HCT116 (cell line): ENCODE measurements around the gene PTMS. TPM values are rescaled to one million over a fixed set of nuclear protein-coding genes. Genes with fewer than 3 reads are reported as not detected.

Experiments used
- ATAC-seq: fragments of 200-7000 bp; cut with Tn5 transposase; 2 replicates; pipeline ENCODE4 v1.9.1; 2020; ENCODE audit warnings: mild to moderate bottlenecking, moderate library complexity
- BruUV-seq: library from RNA; stranded (reverse); fragments of 400-500 nt; replicated peaks from 2 replicates; lab custom pipeline; 2021; lab: Mats Ljungman, UMichigan
- CTCF ChIA-PET: fragments of 300-600 bp; sonication (Branson Sonifier 250); formaldehyde crosslinking; loops from one replicate; lab custom pipeline; 2021; ENCODE audit warnings: antibody characterized with exemption; lab: Charles Lee
- POLR2A ChIA-PET: fragments of 300-600, 350-600 bp; sonication (Branson Sonifier 250); formaldehyde crosslinking; loops from one replicate; lab custom pipeline; 2021; ENCODE audit warnings: antibody characterized with exemption; lab: Charles Lee
- RAD21 ChIA-PET, 2 experiments: fragments of 300-600 bp; sonication (Branson Sonifier 250); formaldehyde crosslinking; loops; one replicate each; lab custom pipeline; 2023; ENCODE audit warnings: low total read pairs in 2 of 2; ENCODE audit not compliant: uncharacterized antibody in 2 of 2, unreplicated experiment in 2 of 2, low non-redundant PET in 1 of 2; lab: Charles Lee
- DNase-seq: peaks from one replicate; pipeline ENCODE4 v3.0.0-alpha.2; 2010; ENCODE audit warnings: low read depth, low spot score
- H2AFZ ChIP-seq: fragments of 200-600 bp; shearing (Covaris generic), sonication (generic); 2 replicates; pipeline ENCODE4 v1.6.1; 2017; ENCODE audit warnings: low read depth, mixed run types, mixed read lengths, antibody characterized with exemption, low read length; ENCODE audit not compliant: poor library complexity, severe bottlenecking
- H3K27ac ChIP-seq: 2 replicates; pipeline ENCODE4 v1.5.1; 2012; ENCODE audit warnings: low read depth, low read length
- H3K27me3 ChIP-seq: fragments of 200-600 bp; sonication (generic); 2 replicates; pipeline ENCODE4 v1.6.1; 2016; ENCODE audit warnings: mixed run types, low read length, mixed read lengths; ENCODE audit not compliant: insufficient read depth
- H3K36me3 ChIP-seq, 2 experiments: fragments of 200-500 bp in 1 of 2; fragments of 200-600 bp in 1 of 2; sonication (Bioruptor generic) in 1 of 2; sonication (generic) in 1 of 2; 2 replicates each; pipeline versions ENCODE4 v1.5.1 to v1.6.1; 2014 to 2016; ENCODE audit warnings: low read length in 2 of 2, inconsistent platforms in 1 of 2, mixed read lengths in 1 of 2, mixed run types in 1 of 2; ENCODE audit not compliant: insufficient read depth in 2 of 2, control insufficient read depth in 1 of 2
- H3K4me1 ChIP-seq, 2 experiments: fragments of 200-600 bp in 1 of 2; sonication (generic) in 1 of 2; 2 replicates each; pipeline versions ENCODE4 v1.5.1 to v1.6.1; 2012 to 2017; ENCODE audit warnings: low read length in 2 of 2, inconsistent platforms in 1 of 2, mild to moderate bottlenecking in 1 of 2, mixed read lengths in 1 of 2, mixed run types in 1 of 2, moderate library complexity in 1 of 2; ENCODE audit not compliant: insufficient read depth in 2 of 2, control insufficient read depth in 1 of 2
- H3K4me2 ChIP-seq: fragments of 200-600 bp; sonication (generic); 2 replicates; pipeline ENCODE4 v1.6.1; 2017; ENCODE audit warnings: mixed run types, low read length, mixed read lengths
- H3K4me3 ChIP-seq, 2 experiments: fragments of 200-600 bp in 1 of 2; sonication (generic) in 1 of 2; replicated peaks in 1 of 2; 2 replicates each; pipeline ENCODE4 v1.5.1; 2011 to 2016; ENCODE audit warnings: low read length in 2 of 2, control low read depth in 1 of 2, low read depth in 1 of 2, mild to moderate bottlenecking in 1 of 2, mixed read lengths in 1 of 2, mixed run types in 1 of 2
- H3K79me2 ChIP-seq: fragments of 200-600 bp; sonication (generic); 2 replicates; pipeline ENCODE4 v1.6.1; 2017; ENCODE audit warnings: mild to moderate bottlenecking, mixed run types, low read length, moderate library complexity, mixed read lengths; ENCODE audit not compliant: insufficient read depth
- H3K9ac ChIP-seq: fragments of 200-600 bp; sonication (generic); 2 replicates; pipeline ENCODE4 v1.6.1; 2016; ENCODE audit warnings: low read length, mixed read lengths
- H3K9me2 ChIP-seq: fragments of 200-600 bp; sonication (generic), shearing (Covaris generic); 2 replicates; pipeline ENCODE4 v1.6.1; 2017; ENCODE audit warnings: mixed run types, mild to moderate bottlenecking, moderate library complexity; ENCODE audit not compliant: insufficient read depth
- H3K9me3 ChIP-seq, 2 experiments: fragments of 200-500 bp in 1 of 2; fragments of 200-600 bp in 1 of 2; sonication (Bioruptor generic) in 1 of 2; sonication (generic) in 1 of 2; 2 replicates each; pipeline ENCODE4 v1.6.1; 2014 to 2017; ENCODE audit warnings: low read length in 2 of 2, mixed read lengths in 2 of 2, inconsistent platforms in 1 of 2, low read depth in 1 of 2, mild to moderate bottlenecking in 1 of 2, mixed run types in 1 of 2, moderate library complexity in 1 of 2; ENCODE audit not compliant: control insufficient read depth in 1 of 2, insufficient read depth in 1 of 2
- H4K20me1 ChIP-seq: fragments of 200-600 bp; sonication (generic), shearing (Covaris generic); 2 replicates; pipeline ENCODE4 v1.6.1; 2017; ENCODE audit warnings: mixed run types, mild to moderate bottlenecking, moderate library complexity; ENCODE audit not compliant: insufficient read depth
- ELF1 ChIP-seq: IDR thresholded peaks from 2 replicates; pipeline ENCODE4 v1.6.1; 2012; ENCODE audit warnings: low read depth, borderline replicate concordance
- EZH2 ChIP-seq: fragments of 200-600 bp; sonication (generic); IDR thresholded peaks from 2 replicates; pipeline ENCODE4 v1.6.1; 2017; ENCODE audit warnings: antibody characterized with exemption, mixed run types
- FOSL1 ChIP-seq: IDR thresholded peaks from 2 replicates; pipeline ENCODE4 v1.6.1; 2012; ENCODE audit warnings: low read depth
- JUND ChIP-seq: IDR thresholded peaks from 2 replicates; pipeline ENCODE4 v1.6.1; 2012
- RAD21 ChIP-seq: IDR thresholded peaks from 2 replicates; pipeline ENCODE4 v1.6.1; 2012; ENCODE audit warnings: low read depth, mild to moderate bottlenecking
- SP1 ChIP-seq: IDR thresholded peaks from 2 replicates; pipeline ENCODE4 v1.6.1; 2012; ENCODE audit warnings: low read depth
- SRF ChIP-seq: IDR thresholded peaks from 2 replicates; pipeline ENCODE4 v1.6.1; 2012; ENCODE audit warnings: low read depth
- YY1 ChIP-seq: IDR thresholded peaks from 2 replicates; pipeline ENCODE4 v1.6.1; 2011; ENCODE audit warnings: low read length, low read depth, moderate library complexity, mild to moderate bottlenecking; ENCODE audit not compliant: insufficient replicate concordance; ENCODE audit errors: extremely low read depth
- intact Hi-C: fragments of 100-400 bp; cut with micrococcal nuclease; formaldehyde crosslinking; loops from 2 replicates; pipeline ENCODE4 v1.10.0; 2022
- total RNA-seq: library from RNA; stranded (reverse); gene quantifications from one replicate; pipeline ENCODE4 v1.2.1, GENCODE V29; 2021; ENCODE audit not compliant: unreplicated experiment
- TF ChIP-seq, protein P1 (sequence below): IDR thresholded peaks from 2 replicates; pipeline ENCODE4 v1.6.1; 2012
- TF ChIP-seq, protein P2 (sequence below), 3 experiments: fragments of 200-600 bp in 1 of 3; sonication (generic) in 1 of 3; IDR thresholded peaks in 2 of 3; conservative IDR thresholded peaks in 1 of 3; 2 replicates each; pipeline ENCODE4 v1.5.1; 2012 to 2017; ENCODE audit warnings: low read depth in 2 of 3, low read length in 2 of 3, antibody characterized with exemption in 1 of 3, borderline replicate concordance in 1 of 3, control low read depth in 1 of 3, mild to moderate bottlenecking in 1 of 3, mixed read lengths in 1 of 3, mixed run types in 1 of 3, moderate library complexity in 1 of 3; ENCODE audit not compliant: insufficient read depth in 1 of 3

PTMS gene
- total RNA-seq, 1 experiment from 2014 or later = 494 TPM

DNA sequence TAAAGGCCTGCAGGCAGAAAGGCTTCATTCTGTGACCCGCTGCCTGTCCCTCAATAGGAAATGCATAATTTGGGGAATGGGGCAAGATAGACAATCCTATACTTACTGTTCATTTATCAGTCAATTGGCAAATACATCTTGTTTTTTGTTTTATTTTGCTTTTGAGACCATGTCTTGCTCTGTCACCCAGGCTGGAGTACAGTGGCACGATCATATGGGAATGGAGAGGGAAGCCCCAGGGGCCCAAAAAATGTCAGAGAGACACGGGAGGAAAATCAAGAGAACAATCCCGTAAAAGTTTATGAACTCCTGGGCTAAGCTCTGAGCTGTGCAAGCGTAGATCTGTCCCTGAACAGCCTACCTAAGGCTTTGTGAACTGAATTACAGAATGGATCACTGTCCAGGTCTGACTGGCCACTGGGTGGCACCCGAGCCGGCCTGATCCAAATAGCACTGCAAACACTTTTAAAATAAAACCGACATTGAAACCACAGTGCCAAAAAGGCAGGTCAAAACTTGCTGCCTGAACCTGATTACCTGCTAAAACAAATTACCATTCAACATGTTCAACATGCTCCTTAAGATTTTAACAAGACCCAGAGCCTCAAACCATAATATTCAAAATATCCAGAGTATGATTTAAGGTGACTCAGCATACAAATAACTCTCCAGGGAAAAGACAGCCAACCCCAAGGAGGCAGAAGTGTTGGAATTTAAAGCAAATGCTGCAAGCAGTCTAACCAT, 30.5 kb upstream of the PTMS start:
- TF ChIP-seq SP1 = no peak; the same call in 1 of the 2 replicates
- TF ChIP-seq YY1 = no peak
- TF ChIP-seq, protein P1, sequence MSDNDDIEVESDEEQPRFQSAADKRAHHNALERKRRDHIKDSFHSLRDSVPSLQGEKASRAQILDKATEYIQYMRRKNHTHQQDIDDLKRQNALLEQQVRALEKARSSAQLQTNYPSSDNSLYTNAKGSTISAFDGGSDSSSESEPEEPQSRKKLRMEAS = no peak
- peak; percentile 27; the same call in 1 of the 2 replicates for TF ChIP-seq FOSL1
- TF ChIP-seq, protein P2, sequence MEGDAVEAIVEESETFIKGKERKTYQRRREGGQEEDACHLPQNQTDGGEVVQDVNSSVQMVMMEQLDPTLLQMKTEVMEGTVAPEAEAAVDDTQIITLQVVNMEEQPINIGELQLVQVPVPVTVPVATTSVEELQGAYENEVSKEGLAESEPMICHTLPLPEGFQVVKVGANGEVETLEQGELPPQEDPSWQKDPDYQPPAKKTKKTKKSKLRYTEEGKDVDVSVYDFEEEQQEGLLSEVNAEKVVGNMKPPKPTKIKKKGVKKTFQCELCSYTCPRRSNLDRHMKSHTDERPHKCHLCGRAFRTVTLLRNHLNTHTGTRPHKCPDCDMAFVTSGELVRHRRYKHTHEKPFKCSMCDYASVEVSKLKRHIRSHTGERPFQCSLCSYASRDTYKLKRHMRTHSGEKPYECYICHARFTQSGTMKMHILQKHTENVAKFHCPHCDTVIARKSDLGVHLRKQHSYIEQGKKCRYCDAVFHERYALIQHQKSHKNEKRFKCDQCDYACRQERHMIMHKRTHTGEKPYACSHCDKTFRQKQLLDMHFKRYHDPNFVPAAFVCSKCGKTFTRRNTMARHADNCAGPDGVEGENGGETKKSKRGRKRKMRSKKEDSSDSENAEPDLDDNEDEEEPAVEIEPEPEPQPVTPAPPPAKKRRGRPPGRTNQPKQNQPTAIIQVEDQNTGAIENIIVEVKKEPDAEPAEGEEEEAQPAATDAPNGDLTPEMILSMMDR (IDR thresholded peaks at IDR 0.05 in 2 of 3, conservative IDR thresholded peaks at IDR 0.05 in 1 of 3; ENCODE audit: borderline replicate concordance in 1 of 3, insufficient read depth in 1 of 3, low read depth in 2 of 3, low read length in 2 of 3) = peak; percentile 85 to 86 (median 86)
- TF ChIP-seq SRF = no peak
- TF ChIP-seq JUND = no peak
- no peak for TF ChIP-seq EZH2
- TF ChIP-seq ELF1 = no peak
- TF ChIP-seq RAD21 = peak; percentile 81
- TF ChIP-seq, all 23 proteins: peak for 3
- no TSS peak for BruUV-seq
- H3K4me2 ChIP-seq = peak overlapping the region; percentile 23; the same call in 1 of the 2 replicates

More for the DNA sequence above, 30.5 kb upstream of the PTMS start:
- H3K9ac ChIP-seq = peak overlapping the region; percentile 12
- no peaks in the 10 kb centered on the region for H4K20me1 ChIP-seq
- ATAC-seq (peak; percentile 97), DNase-seq (no peak)
- ChIA-PET CTCF (interaction anchor here (1.0 to 1.2 kb wide), 2 partner anchors 11 to 43 kb away, joined by 3 read pairs; no protein-coding TSS in a partner anchor), RAD21 (no interaction called here), POLR2A (interaction anchor here (1.7 kb wide), 1 partner anchor 12 kb away, joined by 4 read pairs; the partner anchor contains the start of gene COPS7A)
- H3K9me3 ChIP-seq = no peaks in the 10 kb centered on the region
- H3K27ac ChIP-seq = peak overlapping the region; percentile 63; the same call in 1 of the 2 replicates
- no peaks in the 10 kb centered on the region for H3K79me2 ChIP-seq
- no peak overlapping the region for H3K4me3 ChIP-seq
- no peaks in the 10 kb centered on the region for H3K9me2 ChIP-seq
- no peaks in the 10 kb centered on the region for H3K27me3 ChIP-seq
- peaks cover 4 to 10% of the 10 kb centered on the region in 2 experiments for H3K4me1 ChIP-seq
- intact Hi-C loops = loop anchor here (1.0 kb wide), 2 partner anchors 44 to 90 kb away; no protein-coding TSS in a partner anchor
- no peak overlapping the region for H2AFZ ChIP-seq
- peaks cover 0 to 11% of the 10 kb centered on the region in 2 experiments; a peak in 1 of 4 replicates for H3K36me3 ChIP-seq
